Measurements from ENCODE around the gene RBPJ.

Gene RBPJ

DNA sequence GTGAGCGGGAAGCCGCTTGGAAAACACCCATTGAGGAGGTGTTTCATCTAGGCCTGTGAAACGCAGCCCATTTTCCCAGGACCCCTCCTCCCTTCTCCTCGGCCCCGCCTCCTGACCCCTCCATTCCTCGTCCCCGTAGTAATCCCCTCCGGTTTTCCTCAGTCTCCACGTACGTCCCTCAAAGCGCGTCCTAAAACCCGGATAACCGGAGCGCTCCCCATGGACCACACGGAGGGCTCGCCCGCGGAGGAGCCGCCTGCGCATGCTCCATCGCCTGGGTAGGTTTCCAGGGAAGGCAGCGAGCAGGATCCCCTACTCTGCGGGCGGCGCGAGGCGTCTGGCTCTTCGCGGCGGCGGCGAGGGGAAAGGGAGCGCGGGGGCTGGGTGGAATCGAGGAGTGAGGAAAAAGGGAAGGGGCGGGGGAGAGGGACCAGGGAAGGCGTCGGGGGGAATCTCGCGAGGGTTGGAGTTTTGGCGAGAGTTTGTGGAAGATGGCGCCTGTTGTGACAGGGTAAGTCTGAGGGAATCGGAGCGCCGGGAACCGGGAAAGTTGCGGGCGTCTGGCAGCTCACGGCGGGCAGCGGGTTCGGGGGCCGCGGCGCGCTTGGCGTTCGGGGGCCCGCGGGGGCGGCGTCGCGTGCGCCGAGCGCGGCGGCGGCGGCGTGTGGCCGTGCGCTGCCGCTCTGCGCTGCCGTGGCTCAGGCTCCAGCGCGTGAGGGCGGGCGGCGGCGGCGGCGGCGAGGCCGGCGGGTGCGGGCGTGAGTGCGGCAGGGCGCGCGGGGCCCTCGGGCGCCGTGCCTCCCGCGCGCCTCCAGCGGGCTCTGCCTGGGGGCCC lies at the start of gene RBPJ:
TSS of gene RBPJ (plus strand) at position 477 of the 835 bp plus-strand sequence. CDS start at position 492, 15 bp downstream.
- Mint-ChIP-seq H3K36me3 (ENCODE audit: insufficient read depth) (peaks cover 27% of the 10 kb centered on the region), H3K9me3 (no peaks in the 10 kb centered on the region), H3K27ac (ENCODE audit: low read depth) (peak within 1 kb of the TSS; percentile 98), H3K27me3 (no peaks in the 10 kb centered on the region), H3K4me3 (peak within 1 kb of the TSS; percentile 89), H3K4me1 (peaks cover 49% of the 10 kb centered on the region)
- ATAC-seq (replicated peaks; ENCODE audit: extremely low read depth, poor library complexity, severe bottlenecking) (peak; percentile 11), DNase-seq (ENCODE audit: low spot score in 2 of 2) (peak; percentile 73 to 75)

- Mint-ChIP-seq H3K27me3 (no peaks in the 10 kb centered on the region), H3K4me1 (no peaks in the 10 kb centered on the region), H3K9me3 (no peaks in the 10 kb centered on the region), H3K36me3 (ENCODE audit: insufficient read depth) (no peaks in the 10 kb centered on the region), H3K27ac (ENCODE audit: low read depth) (no peak overlapping the region), H3K4me3 (no peak overlapping the region)
- ATAC-seq (replicated peaks; ENCODE audit: extremely low read depth, poor library complexity, severe bottlenecking) (no peak), DNase-seq (ENCODE audit: low spot score in 2 of 2) (no peak)
Observed at GRCh38 chr4:26271703-26272102, 49.1 kb upstream of the RBPJ start.

DNA sequence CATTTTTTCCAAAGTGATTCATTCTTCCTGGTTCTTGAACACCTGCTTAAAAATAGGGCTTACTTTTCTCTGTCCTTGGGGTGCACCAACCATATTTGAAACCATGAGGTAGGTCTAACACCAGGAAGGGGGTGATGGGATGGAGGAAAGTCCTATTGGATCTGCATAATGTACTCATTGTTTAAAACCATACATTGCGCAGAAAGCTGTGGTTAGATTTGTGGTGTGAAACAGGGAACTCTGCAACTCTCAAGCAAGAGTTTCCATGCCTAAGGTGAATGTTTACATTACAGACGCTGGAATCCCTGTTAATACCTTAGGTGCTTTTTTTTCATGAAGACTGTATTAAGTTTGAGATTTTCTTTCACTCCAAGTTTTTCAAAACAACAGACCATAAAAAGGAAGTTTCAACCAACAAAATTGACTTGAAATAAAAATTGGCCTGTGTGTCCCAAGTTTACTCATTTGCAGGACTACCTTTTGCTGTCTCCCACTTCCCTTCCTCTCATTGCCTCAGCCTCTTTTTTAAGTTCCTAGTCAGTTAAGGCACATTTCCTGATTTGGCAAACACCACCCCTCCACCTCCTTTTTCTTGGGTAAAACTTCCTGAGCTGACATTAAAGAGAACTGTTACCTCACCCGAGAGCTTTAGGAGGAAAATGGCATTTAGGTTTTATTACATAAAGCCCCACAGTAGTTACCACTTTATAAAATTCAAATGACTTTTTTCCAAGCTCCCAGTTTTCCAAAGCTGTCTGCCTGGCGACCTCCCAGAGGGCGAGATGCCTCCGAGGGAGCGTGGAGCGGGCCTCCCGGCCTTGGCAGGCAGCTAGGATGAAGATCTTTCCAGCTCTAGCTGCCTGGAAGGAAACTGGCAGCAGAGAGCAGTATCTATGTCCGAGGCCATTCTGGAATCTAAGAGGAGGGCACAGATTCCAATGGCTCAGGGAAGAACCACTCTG lies 47.9 kb upstream of the RBPJ start:
- H3K4me3 Mint-ChIP-seq, result no peak overlapping the region
- no peaks in the 10 kb centered on the region for H3K9me3 Mint-ChIP-seq
- no peaks in the 10 kb centered on the region for H3K36me3 Mint-ChIP-seq (ENCODE audit: insufficient read depth)
- no peak overlapping the region for H3K27ac Mint-ChIP-seq (ENCODE audit: low read depth)
- H3K4me1 Mint-ChIP-seq, result no peaks in the 10 kb centered on the region
- H3K27me3 Mint-ChIP-seq, result no peaks in the 10 kb centered on the region
- DNase-seq (ENCODE audit: low spot score in 2 of 2), result no peak
- no peak for ATAC-seq (replicated peaks; ENCODE audit: extremely low read depth, poor library complexity, severe bottlenecking)

DNA sequence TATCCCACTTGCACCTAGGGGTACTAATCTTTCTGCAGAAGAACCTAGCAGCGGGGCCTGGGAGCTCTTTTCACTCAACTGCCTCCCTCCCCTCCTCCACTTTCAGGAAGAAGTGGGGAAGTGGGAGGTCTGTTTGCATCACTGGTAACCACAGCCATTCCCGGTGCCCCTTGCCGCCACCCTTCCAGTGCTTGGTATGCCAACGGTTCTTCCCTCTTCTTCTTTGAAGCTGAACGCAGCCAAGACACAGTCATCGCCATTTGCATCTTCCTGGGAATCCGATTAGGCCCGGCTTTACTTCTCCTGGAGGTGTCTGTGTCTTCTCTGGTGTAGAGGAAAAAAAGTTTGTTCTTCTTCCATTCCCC lies 47.2 kb upstream of the RBPJ start:
- no peaks in the 10 kb centered on the region for H3K36me3 Mint-ChIP-seq (ENCODE audit: insufficient read depth)
- H3K27ac Mint-ChIP-seq (ENCODE audit: low read depth), result no peak overlapping the region
- H3K4me3 Mint-ChIP-seq, result no peak overlapping the region
- ATAC-seq (replicated peaks; ENCODE audit: extremely low read depth, poor library complexity, severe bottlenecking), result no peak
- no peaks in the 10 kb centered on the region for H3K27me3 Mint-ChIP-seq
- H3K9me3 Mint-ChIP-seq, result no peaks in the 10 kb centered on the region
- no peak for DNase-seq (ENCODE audit: low spot score in 2 of 2)
- no peaks in the 10 kb centered on the region for H3K4me1 Mint-ChIP-seq

- Mint-ChIP-seq H3K9me3 (no peaks in the 10 kb centered on the region), H3K36me3 (ENCODE audit: insufficient read depth) (no peaks in the 10 kb centered on the region), H3K4me1 (no peaks in the 10 kb centered on the region), H3K27ac (ENCODE audit: low read depth) (no peak overlapping the region), H3K4me3 (no peak overlapping the region), H3K27me3 (no peaks in the 10 kb centered on the region)
- ATAC-seq (replicated peaks; ENCODE audit: extremely low read depth, poor library complexity, severe bottlenecking) (no peak), DNase-seq (ENCODE audit: low spot score in 2 of 2) (no peak)
Observed at GRCh38 chr4:26275281-26275680, 45.5 kb upstream of the RBPJ start.

GRCh38 chr4:26279446-26279845 lies 41.4 kb upstream of the RBPJ start:
- no peaks in the 10 kb centered on the region for H3K9me3 Mint-ChIP-seq
- H3K4me3 Mint-ChIP-seq, result no peak overlapping the region
- ATAC-seq (replicated peaks; ENCODE audit: extremely low read depth, poor library complexity, severe bottlenecking) (no peak), DNase-seq (ENCODE audit: low spot score in 2 of 2) (no peak)
- H3K27me3 Mint-ChIP-seq, result no peaks in the 10 kb centered on the region
- H3K36me3 Mint-ChIP-seq (ENCODE audit: insufficient read depth), result no peaks in the 10 kb centered on the region
- no peaks in the 10 kb centered on the region for H3K4me1 Mint-ChIP-seq
- no peak overlapping the region for H3K27ac Mint-ChIP-seq (ENCODE audit: low read depth)

GRCh38 chr4:26281881-26282280 lies 38.9 kb upstream of the RBPJ start:
- H3K27me3 Mint-ChIP-seq, result no peaks in the 10 kb centered on the region
- no peak overlapping the region for H3K4me3 Mint-ChIP-seq
- no peaks in the 10 kb centered on the region for H3K4me1 Mint-ChIP-seq
- H3K36me3 Mint-ChIP-seq (ENCODE audit: insufficient read depth), result no peaks in the 10 kb centered on the region
- no peak for ATAC-seq (replicated peaks; ENCODE audit: extremely low read depth, poor library complexity, severe bottlenecking)
- no peak for DNase-seq (ENCODE audit: low spot score in 2 of 2)
- no peak overlapping the region for H3K27ac Mint-ChIP-seq (ENCODE audit: low read depth)
- no peaks in the 10 kb centered on the region for H3K9me3 Mint-ChIP-seq

- no peaks in the 10 kb centered on the region for H3K36me3 Mint-ChIP-seq (ENCODE audit: insufficient read depth)
- no peak for ATAC-seq (replicated peaks; ENCODE audit: extremely low read depth, poor library complexity, severe bottlenecking)
- H3K9me3 Mint-ChIP-seq, result no peaks in the 10 kb centered on the region
- DNase-seq (ENCODE audit: low spot score in 2 of 2), result no peak
- H3K4me3 Mint-ChIP-seq, result no peak overlapping the region
- peaks cover 7% of the 10 kb centered on the region for H3K4me1 Mint-ChIP-seq
- no peaks in the 10 kb centered on the region for H3K27me3 Mint-ChIP-seq
- H3K27ac Mint-ChIP-seq (ENCODE audit: low read depth), result no peak overlapping the region
Observed at GRCh38 chr4:26284536-26284935, 36.3 kb upstream of the RBPJ start.

DNA sequence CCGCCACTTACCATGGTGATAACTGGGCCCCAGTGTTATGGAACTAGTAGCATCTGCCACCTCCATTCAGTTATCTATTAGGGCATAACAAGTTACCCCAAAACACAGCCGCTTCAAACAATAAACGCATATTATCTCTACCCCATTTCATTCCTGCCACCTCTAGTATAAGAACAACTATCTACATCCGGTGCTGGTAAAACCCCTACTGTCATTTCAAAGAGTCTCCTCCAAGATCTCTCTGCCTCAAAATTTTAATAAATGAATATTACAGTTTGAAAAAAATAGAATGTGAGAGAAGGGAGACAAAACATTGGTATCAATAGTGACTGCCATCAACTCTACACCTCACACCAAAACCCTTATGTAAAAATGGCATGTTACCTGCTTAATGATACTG lies 35.5 kb upstream of the RBPJ start:
- DNase-seq (ENCODE audit: low spot score in 2 of 2) (no peak), ATAC-seq (replicated peaks; ENCODE audit: extremely low read depth, poor library complexity, severe bottlenecking) (no peak)
- H3K4me1 Mint-ChIP-seq, result peaks cover 7% of the 10 kb centered on the region
- H3K9me3 Mint-ChIP-seq, result no peaks in the 10 kb centered on the region
- no peaks in the 10 kb centered on the region for H3K27me3 Mint-ChIP-seq
- no peak overlapping the region for H3K27ac Mint-ChIP-seq (ENCODE audit: low read depth)
- no peaks in the 10 kb centered on the region for H3K36me3 Mint-ChIP-seq (ENCODE audit: insufficient read depth)
- no peak overlapping the region for H3K4me3 Mint-ChIP-seq

DNA sequence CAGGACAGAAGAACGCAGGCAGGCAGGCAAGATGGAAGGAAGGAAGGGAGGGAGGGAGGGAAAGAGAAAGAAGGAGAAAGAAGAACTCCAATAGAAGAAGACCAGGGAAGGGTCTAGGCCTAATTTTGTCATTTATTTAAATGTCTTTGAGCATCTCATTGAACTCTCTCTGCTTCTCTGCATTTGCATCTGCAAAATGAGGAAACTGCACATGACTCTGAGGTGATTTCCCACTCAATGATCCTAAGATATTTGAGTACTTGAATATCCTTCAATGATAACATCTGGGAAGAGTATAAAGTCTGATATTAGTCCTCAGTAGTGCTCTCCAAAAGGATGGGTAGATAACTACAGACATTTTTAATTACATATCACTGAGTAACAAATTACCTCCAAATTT lies 33.1 kb upstream of the RBPJ start:
- Mint-ChIP-seq H3K27ac (ENCODE audit: low read depth) (no peak overlapping the region), H3K9me3 (no peaks in the 10 kb centered on the region), H3K27me3 (no peaks in the 10 kb centered on the region), H3K4me1 (peaks cover 7% of the 10 kb centered on the region), H3K36me3 (ENCODE audit: insufficient read depth) (no peaks in the 10 kb centered on the region), H3K4me3 (no peak overlapping the region)
- DNase-seq (ENCODE audit: low spot score in 2 of 2), result no peak
- no peak for ATAC-seq (replicated peaks; ENCODE audit: extremely low read depth, poor library complexity, severe bottlenecking)

- no peak overlapping the region for H3K27ac Mint-ChIP-seq (ENCODE audit: low read depth)
- no peaks in the 10 kb centered on the region for H3K9me3 Mint-ChIP-seq
- no peaks in the 10 kb centered on the region for H3K27me3 Mint-ChIP-seq
- H3K4me1 Mint-ChIP-seq, result peaks cover 7% of the 10 kb centered on the region
- DNase-seq (ENCODE audit: low spot score in 2 of 2) (no peak), ATAC-seq (replicated peaks; ENCODE audit: extremely low read depth, poor library complexity, severe bottlenecking) (peak; percentile 43)
- H3K4me3 Mint-ChIP-seq, result no peak overlapping the region
- H3K36me3 Mint-ChIP-seq (ENCODE audit: insufficient read depth), result no peaks in the 10 kb centered on the region
Observed at GRCh38 chr4:26288355-26288909, 32.4 kb upstream of the RBPJ start.

- H3K4me1 Mint-ChIP-seq, result peaks cover 7% of the 10 kb centered on the region
- no peaks in the 10 kb centered on the region for H3K27me3 Mint-ChIP-seq
- no peak overlapping the region for H3K4me3 Mint-ChIP-seq
- ATAC-seq (replicated peaks; ENCODE audit: extremely low read depth, poor library complexity, severe bottlenecking) (no peak), DNase-seq (ENCODE audit: low spot score in 2 of 2) (no peak)
- H3K27ac Mint-ChIP-seq (ENCODE audit: low read depth), result no peak overlapping the region
- no peaks in the 10 kb centered on the region for H3K9me3 Mint-ChIP-seq
- H3K36me3 Mint-ChIP-seq (ENCODE audit: insufficient read depth), result no peaks in the 10 kb centered on the region
Observed at GRCh38 chr4:26289401-26289800, 31.4 kb upstream of the RBPJ start.
